ENCODE data around the gene MAN1A1.

GRCh38 chr6:119342430-119342829 is 7.1 kb downstream of the MAN1A1 start:
- TF ChIP-seq CTCF (optimal IDR thresholded peaks at IDR 0.05 in 1 of 3, IDR thresholded peaks at IDR 0.05 in 1 of 3, conservative IDR thresholded peaks at IDR 0.05 in 1 of 3; ENCODE audit: extremely low read depth in 1 of 3, insufficient read depth in 2 of 3, low read length in 3 of 3) (no peak), EZH2 (IDR thresholded peaks at IDR 0.05; ENCODE audit: low read length) (no peak)

Data from keratinocyte (primary cell).